Stimulated activated CD8-positive, alpha-beta memory T cell treated with anti-CD3 and anti-CD28 coated beads, Interleukin-4, amount 100 ng/mL, for 4 hours (primary cell): ENCODE results near the gene BCAR1.
"Not testable (repeated sequence)": the region's sequence is repeated elsewhere in the genome, so short reads cannot be mapped to it uniquely, and the experiment has no call there.

Source experiments
- DNase-seq, 2 donors: peaks; one replicate each; pipeline ENCODE4 v3.0.0-alpha.2; 2020; ENCODE audit warnings: low read depth in 2 of 2, low spot score in 1 of 2

Gene BCAR1

GRCh38 chr16:75225678-75226515 lies 25.5 kb downstream of the BCAR1 start:
- DNase-seq, result no peak

- no peak for DNase-seq
These were observed 26.3 kb downstream of the BCAR1 start for GRCh38 chr16:75225092-75225491.

- no peak for DNase-seq
These were observed 26.9 kb downstream of the BCAR1 start for GRCh38 chr16:75224306-75225082.

GRCh38 chr16:75223129-75223528 lies 28.3 kb downstream of the BCAR1 start:
- DNase-seq, result not testable (repeated sequence)

- DNase-seq, result no peak
These were observed 29.1 kb downstream of the BCAR1 start for GRCh38 chr16:75222271-75222783.

GRCh38 chr16:75219838-75220237 lies 31.6 kb downstream of the BCAR1 start:
- DNase-seq, result no peak

- DNase-seq, result no peak
These were observed 32.3 kb downstream of the BCAR1 start for GRCh38 chr16:75219088-75219487.

GRCh38 chr16:75218256-75219076 lies 33.0 kb downstream of the BCAR1 start, which contains the start of gene CTRB1:
Gene CTRB1 (plus strand): TSS chr16:75218988. CDS start chr16:75219008, 20 bp downstream.
- DNase-seq, result no peak

- DNase-seq, result no peak
These were observed 34.0 kb downstream of the BCAR1 start for GRCh38 chr16:75217389-75217851.

GRCh38 chr16:75216576-75216975 lies 34.8 kb downstream of the BCAR1 start:
- no peak for DNase-seq

GRCh38 chr16:75216127-75216526 lies 35.3 kb downstream of the BCAR1 start:
- DNase-seq, result no peak

- DNase-seq, result not testable (repeated sequence)
These were observed 40.1 kb downstream of the BCAR1 start for GRCh38 chr16:75211286-75211685.

GRCh38 chr16:75209944-75210343 lies 41.5 kb downstream of the BCAR1 start:
- no peak for DNase-seq

- not testable (repeated sequence) for DNase-seq
These were observed 41.9 kb downstream of the BCAR1 start for GRCh38 chr16:75209514-75209913.

GRCh38 chr16:75208861-75209505 lies 42.4 kb downstream of the BCAR1 start:
- no peak for DNase-seq

- no peak for DNase-seq
These were observed 43.1 kb downstream of the BCAR1 start for GRCh38 chr16:75208242-75208825.

GRCh38 chr16:75207831-75208230 lies 43.6 kb downstream of the BCAR1 start:
- no peak for DNase-seq

- no peak for DNase-seq
These were observed 44.5 kb downstream of the BCAR1 start, which contains the start of gene CTRB2 for GRCh38 chr16:75206749-75207451. Gene CTRB2 (minus strand): TSS chr16:75207161. CDS start chr16:75207141, 20 bp downstream.
